SK-N-MC (cell line): ENCODE results near the gene SP140.

Source experiments
- EZH2 ChIP-seq: fragments of 200-600 bp; sonication (generic); IDR thresholded peaks from one replicate; pipeline ENCODE4 v1.6.1; 2017; ENCODE audit warnings: antibody characterized with exemption
- POLR2AphosphoS5 ChIP-seq: IDR thresholded peaks from 2 replicates; pipeline ENCODE4 v1.6.1; 2012; ENCODE audit warnings: mild to moderate bottlenecking, low read depth, low read length, borderline replicate concordance

- TF ChIP-seq POLR2AphosphoS5: no peak
- TF ChIP-seq EZH2: no peak
These were observed 42.0 kb downstream of the SP140 start for GRCh38 chr2:230267556-230267955.
